Hepatocyte (in vitro differentiated cells): ENCODE data around the gene TBC1D21.

ENCODE experiments used
- EZH2phosphoT487 ChIP-seq: fragments of 200-600 bp; sonication (generic); IDR thresholded peaks from one replicate; pipeline ENCODE4 v1.6.1; 2018; ENCODE audit warnings: antibody characterized with exemption, mild to moderate bottlenecking, low read depth, moderate library complexity; ENCODE audit not compliant: unreplicated experiment, severe bottlenecking
- TF ChIP-seq, protein P1 (sequence below): fragments of 200-600 bp; sonication (generic); IDR thresholded peaks from 2 replicates; pipeline ENCODE4 v1.5.1; 2016; ENCODE audit warnings: antibody characterized with exemption, mild to moderate bottlenecking; ENCODE audit not compliant: poor library complexity

DNA sequence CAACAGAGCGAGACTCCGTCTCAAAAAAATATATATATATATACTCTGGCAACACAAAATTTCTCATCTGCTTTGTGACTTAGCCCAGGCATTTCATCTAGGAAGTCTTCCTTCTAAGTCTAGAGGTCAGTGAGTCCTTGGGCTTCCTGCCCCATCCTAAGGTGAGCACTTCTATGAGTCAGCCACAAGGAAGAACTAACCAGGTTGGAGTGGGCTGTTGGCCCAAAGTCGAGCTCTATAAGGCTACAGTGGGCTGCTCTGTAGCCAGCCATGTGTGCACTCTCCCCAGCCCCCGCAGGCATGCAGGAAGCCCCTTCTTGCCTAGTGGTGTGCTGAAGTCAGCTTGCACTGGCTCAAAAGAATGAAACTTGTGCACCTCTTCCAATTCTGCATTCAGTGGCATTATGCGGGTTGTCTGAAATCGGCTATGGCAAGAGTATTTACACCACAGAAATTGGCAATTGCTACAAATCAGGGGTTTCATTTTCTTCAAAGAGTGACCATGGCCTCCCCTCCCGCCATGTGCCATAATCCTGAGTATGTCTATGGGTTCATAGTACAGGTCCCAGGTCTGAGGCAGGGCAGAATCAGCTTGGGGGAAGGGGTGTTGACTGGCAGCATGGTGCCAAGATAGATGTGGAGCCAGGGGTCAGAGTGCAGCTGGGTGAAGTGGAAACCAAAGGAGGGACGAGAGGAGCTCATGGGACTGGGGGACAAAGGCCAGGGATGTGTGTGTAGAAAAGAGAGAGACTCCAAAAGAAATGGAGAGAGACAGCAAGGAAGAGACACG lies 30.9 kb downstream of the TBC1D21 start:
- TF ChIP-seq, protein P1, sequence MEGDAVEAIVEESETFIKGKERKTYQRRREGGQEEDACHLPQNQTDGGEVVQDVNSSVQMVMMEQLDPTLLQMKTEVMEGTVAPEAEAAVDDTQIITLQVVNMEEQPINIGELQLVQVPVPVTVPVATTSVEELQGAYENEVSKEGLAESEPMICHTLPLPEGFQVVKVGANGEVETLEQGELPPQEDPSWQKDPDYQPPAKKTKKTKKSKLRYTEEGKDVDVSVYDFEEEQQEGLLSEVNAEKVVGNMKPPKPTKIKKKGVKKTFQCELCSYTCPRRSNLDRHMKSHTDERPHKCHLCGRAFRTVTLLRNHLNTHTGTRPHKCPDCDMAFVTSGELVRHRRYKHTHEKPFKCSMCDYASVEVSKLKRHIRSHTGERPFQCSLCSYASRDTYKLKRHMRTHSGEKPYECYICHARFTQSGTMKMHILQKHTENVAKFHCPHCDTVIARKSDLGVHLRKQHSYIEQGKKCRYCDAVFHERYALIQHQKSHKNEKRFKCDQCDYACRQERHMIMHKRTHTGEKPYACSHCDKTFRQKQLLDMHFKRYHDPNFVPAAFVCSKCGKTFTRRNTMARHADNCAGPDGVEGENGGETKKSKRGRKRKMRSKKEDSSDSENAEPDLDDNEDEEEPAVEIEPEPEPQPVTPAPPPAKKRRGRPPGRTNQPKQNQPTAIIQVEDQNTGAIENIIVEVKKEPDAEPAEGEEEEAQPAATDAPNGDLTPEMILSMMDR: no peak
- TF ChIP-seq EZH2phosphoT487: no peak
